NCI-H510A (cell line): Measurements from ENCODE around the gene STIM2.

Experiments used
- DNase-seq: peaks from one replicate; lab custom pipeline; 2025; lab: John Stamatoyannopoulos, UW

Gene STIM2

DNA sequence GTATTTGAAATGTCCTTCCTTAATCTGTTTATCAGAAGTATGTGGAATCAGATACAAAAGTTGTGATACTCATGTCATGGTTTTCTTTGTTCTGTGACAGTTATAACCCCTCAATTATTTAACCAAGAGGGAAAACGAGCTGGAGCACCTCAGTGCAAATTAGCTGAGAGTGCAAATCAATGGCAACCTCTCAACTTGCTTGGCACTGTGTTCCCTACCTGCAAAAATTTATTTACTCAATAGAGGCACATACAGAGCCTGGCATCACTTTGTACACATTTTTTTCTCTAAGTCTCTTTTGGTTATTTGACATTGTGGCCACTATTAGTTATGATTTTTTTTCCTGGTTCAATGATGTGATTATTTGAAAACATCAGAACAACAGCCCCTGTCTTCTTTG is 186.2 kb downstream of the STIM2 start:
- DNase-seq: no peak

- no peak for DNase-seq
These were observed 188.0 kb downstream of the STIM2 start for GRCh38 chr4:27048429-27049238.

DNA sequence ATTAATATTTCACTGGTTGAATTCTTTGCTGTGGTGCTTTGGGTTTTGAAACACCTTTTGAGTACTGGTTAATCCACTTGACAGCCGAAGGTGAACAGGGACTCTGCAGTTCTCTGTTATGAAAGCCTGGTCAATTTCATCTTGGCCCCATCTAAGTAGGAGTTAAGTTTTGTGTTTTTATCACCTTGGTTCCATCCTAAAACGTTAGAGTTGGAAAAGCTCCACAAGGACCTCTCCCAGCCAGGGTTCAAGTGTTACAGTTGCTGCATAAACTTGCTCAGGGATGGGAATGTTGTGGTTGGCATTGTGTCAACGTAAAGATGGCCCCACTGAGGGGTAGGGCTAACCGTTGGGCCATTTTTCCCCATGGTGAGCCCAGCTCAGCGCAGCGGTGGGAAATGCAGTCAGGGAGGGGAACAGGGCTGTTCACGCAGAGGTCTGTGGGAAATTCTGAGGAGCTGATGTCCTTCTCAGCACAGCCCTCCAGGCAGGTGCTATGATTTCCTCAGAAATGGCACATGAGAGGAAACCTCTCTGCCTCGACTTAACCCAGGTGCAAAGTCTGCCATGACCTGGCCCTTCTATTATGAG is 188.7 kb downstream of the STIM2 start:
- no peak for DNase-seq

GRCh38 chr4:27050731-27051130 is 190.1 kb downstream of the STIM2 start:
- no peak for DNase-seq

DNA sequence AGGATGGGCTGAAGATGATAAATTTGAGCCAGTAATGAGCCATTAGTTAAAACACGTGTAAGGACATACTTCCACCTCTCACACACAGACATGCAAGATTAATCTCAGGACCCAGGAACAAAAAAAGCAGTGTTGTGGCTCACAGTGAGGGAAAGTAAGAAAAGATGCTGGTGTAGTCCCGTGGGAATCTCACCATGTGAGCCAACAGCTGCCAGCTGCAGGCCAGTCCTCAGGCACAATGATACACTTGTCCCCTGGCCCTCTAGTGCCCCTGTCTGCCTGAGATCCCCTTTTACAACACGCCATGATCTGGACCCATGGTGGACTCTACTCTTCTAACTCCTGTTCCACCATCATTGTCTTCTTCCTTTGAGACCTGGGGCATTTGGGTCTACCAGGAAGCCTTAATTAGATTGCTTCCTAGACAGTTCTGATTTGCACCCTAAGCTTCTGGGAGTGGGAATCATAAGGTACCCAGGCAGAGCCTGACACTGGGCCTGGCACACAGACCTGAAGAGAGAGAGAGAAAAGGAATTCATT is 194.7 kb downstream of the STIM2 start:
- no peak for DNase-seq

DNA sequence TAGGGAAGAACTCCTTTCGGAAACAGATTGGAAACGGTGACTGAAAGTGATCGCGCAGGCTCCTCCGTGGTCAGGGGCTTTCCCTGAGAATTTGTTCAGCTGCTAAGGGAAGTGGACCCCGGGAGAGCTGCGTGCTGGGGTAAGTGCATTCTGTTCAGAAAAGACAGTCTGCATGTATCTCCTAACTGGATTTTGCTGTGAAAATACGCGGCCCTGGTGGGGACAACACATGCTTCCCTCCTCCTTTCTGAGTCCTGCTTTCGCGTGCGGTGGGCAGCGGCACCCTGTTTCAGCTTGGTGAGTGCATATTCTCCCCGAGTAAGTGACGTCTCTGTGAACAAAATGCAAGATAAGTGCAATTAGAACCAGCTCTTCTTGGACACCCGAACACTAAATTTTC is 195.6 kb downstream of the STIM2 start:
- DNase-seq: no peak

- no peak for DNase-seq
These were observed 196.4 kb downstream of the STIM2 start for GRCh38 chr4:27057053-27057452.

DNA sequence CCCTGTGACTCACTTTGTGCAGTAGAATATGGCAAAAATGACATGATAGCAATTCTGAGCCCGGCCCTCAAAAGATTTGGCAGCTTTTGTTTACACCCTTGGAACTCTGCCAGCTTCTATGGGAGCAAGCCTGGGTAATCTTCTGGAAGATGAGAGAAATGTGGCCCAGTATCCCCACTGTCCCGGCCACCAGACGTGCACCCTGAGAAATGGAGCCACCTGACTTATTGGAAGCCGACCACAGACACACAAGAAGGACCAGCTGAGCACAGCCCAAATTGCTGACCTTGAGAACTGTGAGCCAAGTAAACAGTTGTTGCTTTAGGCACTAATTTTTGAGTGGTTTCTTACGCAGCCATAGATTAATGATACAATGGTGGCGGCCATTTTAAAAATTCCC is 197.0 kb downstream of the STIM2 start:
- no peak for DNase-seq

DNA sequence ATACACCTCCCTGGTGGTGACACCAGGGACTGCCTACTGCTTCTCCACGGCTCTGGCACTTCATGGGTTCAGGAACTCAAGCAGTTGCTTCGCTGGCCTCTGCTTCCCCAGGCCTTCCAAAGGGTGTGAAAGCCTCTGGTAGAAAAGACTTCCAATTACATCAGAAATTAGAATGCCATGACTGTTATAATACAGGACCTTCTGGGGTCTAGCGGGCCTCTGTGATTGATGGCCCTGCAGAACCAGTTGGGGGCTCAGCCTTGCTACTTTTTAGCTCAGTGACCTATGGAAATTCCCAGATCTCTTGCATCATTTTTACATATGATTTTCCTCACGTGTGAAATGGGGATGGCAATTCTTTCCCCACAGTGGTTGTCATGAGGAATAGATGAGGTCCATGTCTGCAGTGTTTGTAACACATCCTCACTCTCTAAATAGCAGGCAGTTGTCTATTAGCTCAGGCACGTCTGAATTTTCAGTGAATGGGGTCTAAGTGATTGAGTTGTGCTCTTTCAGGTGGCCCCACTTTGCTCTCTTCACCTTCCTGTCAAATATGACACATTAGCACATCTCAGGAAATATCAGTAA is 198.3 kb downstream of the STIM2 start:
- DNase-seq: no peak

- DNase-seq: no peak
These were observed 198.8 kb downstream of the STIM2 start for GRCh38 chr4:27059446-27059845.

DNA sequence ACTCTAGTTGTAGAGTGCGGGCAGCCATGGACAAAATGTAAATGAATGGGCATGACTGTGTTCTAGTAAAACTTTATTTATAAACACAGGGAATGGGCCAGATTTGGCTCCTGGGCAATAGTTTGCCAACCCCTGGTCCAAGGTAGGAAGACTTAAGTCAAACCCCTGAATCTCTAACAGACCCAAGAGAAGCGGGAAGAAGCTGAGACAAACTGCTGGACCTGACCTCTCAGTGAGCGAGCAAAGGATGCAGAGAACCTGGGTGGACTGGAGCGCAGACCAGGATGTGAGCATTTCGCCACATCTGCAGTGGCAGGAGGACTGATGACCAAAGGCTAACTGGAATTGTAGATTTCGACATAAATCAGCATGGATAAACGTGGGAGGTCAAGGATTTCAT is 201.6 kb downstream of the STIM2 start:
- DNase-seq: no peak

DNA sequence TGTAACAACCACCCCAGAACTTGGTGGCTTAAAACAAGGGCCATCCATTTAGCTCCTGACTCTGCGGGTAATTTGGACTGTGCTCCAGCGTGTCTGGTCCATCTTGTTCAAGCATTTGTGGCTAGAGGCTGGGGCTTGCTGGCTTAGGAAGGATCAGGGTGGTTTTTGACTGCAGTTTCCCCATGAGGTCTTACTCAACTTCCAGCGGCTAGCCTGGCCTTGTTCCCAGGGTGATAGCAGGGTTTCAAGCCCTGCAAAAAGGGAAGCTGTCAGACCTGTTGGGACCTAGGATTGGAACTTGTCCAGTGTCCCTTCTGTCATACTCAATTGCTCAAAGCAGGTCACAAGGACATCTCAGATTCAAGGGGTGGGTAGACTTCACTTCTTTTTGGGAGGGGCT is 205.9 kb downstream of the STIM2 start:
- DNase-seq: no peak

DNA sequence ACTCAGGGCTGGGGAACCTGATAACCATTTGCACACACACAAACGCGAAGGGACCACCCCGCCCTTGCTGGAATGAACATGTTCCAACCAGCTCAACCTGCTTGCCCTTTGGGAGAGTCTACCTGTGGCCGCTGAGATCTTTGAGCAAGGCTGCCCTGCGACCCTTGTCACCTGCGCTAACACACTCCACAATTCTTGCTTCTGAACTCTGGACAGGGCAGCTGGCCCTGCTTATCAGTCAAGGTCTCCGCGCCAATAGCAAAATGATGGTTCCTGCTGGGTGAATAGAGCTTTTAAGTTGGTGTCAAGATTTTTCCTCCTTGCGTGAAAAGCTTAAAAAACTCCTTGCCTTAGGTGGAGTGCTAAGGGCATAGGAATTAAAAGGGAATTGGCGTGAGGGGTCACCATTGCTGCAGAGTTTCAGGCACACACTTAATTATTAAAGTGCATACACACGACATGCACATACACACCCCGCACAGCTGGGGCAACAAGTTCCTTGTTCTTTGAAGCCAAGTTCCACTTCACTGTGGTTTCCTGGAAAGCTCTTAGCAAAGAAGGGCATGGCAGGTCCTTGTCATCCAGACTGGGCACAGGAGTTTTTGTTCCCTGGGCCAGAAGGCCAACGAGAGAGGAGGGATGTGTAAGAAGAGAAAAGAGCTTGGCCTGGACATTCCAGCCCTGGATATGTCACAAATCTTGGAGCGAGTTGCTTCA is 207.7 kb downstream of the STIM2 start:
- DNase-seq: no peak
